Measurements from ENCODE around the gene GPRC5C.
A peak's percentile ranks its signal among the peaks of the same experiment; 100 is the strongest.
"Not testable (repeated sequence)": the region's sequence is repeated elsewhere in the genome, so short reads cannot be mapped to it uniquely, and the experiment has no call there.

Gene GPRC5C, protein sequence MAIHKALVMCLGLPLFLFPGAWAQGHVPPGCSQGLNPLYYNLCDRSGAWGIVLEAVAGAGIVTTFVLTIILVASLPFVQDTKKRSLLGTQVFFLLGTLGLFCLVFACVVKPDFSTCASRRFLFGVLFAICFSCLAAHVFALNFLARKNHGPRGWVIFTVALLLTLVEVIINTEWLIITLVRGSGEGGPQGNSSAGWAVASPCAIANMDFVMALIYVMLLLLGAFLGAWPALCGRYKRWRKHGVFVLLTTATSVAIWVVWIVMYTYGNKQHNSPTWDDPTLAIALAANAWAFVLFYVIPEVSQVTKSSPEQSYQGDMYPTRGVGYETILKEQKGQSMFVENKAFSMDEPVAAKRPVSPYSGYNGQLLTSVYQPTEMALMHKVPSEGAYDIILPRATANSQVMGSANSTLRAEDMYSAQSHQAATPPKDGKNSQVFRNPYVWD

DNA sequence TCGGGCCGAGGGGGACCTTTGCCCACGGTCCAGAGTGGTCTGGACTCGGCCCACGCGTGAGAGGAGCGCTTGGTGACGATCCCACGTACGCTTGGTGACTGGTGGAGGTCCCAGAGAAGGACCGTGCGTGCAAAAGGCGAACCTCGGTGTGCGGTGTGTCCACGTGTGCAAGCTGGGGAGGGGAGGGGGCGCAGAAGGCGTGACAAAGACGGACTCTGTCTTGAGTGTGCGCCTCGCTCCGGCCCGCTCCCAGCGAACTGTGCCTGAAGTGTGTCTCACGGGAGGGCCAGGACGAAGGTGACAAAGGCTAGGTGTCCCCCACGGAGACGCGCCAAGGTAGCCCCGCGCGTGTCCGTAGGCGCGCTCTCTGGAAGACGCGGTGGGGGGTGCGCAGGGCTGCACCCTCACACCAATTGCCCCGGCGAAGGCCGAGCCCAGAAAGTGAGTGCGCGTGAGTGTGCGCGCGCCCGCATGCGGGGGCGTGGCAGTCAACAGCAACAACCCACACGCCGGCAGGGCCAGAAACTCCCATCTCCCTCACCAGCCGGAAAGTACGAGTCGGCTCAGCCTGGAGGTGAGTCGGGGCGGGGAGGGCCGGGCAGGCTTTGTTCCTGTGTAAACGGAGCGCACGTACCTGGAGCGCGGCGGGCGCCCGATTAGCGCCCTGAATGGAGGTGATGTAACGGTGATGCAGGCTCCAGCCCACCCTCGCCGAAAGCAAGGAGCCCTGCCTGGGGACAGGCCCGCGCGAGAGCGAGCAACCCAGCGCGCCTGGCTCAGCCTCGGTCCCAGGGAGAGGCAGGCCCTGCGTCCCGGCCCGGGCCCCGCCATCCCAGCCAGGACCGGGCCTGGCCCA is at the start of gene GPRC5C:
Gene GPRC5C, plus strand, starts transcription at position 521 of the 856 bp plus-strand sequence. CDS start 7,689 bp downstream, outside the sequence.
- DNase-seq = peak; percentile 80

DNA sequence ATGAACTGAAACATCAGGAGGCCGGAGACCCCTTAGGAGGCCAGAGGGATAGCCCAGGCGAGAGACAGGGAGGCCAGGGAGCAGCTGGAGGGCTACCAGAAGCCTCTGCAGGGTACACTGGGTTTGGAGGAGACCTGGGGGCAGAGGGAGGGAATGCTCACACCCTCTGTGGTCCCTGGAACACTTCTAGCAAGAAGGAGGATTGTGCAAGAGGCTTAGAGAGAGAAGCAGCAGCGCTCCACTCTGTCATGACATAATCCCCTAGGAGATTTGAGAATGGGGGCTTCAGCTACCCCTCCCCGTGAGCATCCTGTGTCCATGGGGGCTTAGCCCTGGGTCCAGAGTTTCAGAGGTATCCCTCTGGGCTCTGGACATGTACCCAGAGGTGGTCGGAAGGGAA is 48.7 kb upstream of the GPRC5C start:
- no peak for DNase-seq

DNA sequence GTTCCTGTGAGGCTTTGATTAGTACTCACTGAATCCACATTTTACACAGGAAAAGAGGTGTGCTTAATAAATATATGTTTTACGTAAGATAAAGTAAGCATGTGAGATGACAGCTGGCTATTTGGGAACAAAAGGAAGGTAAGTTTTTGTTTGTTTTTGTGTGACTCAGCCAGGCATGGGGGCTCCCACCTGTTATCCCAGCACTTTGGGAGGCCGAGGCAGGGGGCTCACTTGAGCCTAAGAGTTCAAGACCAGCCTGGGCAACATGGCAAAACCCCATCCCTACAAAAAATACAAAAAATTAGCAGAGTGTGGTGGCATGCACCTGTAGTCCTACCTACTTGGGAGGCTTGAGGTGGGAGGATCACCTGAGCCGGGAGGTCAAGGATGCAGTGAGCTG is 46.7 kb upstream of the GPRC5C start:
- no peak for DNase-seq

DNA sequence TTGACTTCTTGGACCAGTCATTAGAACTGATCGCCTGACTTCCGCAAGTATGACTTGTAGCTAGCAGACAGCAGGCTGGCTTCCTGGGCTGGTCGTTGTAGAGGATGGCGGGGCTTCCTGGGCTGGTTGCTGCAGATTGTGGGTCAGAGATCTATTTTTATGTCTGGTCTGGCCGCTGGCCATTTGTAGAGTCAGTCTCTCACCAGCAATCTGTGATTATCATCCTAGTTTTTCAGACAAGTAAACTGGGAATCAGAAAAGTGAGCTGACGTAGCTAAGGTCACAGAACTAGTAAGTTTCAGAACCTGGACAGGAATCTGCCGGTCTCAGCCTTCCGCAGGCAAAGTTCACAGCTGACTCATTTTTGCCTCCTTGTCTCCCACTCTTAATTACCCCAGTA is 45.5 kb upstream of the GPRC5C start:
- no peak for DNase-seq

DNA sequence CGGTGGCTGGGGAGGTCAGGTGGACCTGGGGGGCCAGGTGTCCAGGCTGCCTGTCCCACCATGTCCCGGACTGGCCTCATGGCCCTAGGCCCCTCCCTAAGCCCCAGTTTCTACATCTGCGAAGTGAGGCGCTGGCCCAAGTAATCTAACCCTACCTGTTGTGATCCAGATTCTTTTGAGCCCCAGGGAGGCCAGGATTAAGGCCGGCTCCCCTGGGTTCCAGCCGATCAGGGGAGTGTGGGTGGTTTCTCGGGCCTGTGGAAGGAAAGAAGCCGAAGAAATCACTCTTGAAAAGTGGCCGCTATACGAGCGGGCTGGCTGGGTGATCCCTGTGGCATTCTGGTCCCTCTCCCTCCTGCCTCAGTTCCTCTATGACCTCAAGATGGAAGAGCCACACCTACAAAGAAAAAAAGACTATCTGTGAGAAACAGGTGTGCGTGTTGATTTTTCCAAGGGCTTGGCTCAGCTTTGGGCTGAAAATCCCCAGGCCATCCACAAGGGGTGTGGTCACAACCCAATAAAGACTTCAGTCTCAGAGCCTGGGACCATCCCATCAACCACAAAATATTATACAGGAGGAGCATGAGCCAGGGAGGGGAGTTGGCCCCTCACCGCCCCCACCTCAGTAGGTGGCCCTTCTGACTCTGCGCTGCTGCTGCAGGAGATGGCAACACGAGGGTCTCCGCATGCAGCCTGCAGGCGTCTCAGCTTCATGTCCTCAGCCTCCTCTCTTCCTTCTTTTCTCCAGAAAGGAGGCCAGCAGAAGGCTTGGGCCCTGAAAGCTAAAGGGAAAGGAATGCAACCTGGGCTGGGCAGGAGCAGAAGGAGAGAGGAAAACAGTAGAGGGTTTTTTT is 44.3 kb upstream of the GPRC5C start:
- DNase-seq = no peak

DNA sequence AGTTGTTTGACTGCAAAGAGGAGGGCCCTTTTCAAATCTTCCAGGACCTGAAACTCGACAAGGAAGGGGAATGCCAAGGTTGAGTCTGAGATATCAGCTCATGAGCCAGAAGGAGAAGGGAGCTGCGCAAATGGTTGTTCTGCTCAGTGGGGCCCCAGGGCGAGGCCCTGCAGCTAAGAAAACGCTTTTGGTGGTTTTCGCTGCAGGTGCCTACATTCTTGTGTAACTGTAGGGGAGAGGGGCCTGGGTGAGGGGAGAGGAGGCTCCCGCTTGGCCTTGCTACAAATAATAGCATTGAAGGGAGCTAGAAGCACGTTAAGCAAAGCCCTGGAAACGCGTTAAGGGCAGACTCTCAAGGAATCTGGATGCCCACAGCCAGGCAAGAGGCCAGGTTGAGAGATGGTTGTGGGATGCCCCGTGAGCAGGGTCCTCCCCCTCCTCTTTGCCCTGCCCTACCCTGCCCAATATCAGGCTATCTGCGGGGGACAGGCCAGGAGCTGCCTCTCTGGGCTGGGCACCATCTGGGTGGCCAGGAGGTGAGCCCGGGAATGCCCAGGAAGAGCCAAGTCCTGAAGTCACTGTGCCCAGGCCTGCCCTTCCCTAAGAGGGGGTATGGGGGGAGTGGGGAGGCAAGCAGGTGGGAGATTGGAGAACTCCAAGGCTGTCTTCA is 42.7 kb upstream of the GPRC5C start:
- no peak for DNase-seq

DNA sequence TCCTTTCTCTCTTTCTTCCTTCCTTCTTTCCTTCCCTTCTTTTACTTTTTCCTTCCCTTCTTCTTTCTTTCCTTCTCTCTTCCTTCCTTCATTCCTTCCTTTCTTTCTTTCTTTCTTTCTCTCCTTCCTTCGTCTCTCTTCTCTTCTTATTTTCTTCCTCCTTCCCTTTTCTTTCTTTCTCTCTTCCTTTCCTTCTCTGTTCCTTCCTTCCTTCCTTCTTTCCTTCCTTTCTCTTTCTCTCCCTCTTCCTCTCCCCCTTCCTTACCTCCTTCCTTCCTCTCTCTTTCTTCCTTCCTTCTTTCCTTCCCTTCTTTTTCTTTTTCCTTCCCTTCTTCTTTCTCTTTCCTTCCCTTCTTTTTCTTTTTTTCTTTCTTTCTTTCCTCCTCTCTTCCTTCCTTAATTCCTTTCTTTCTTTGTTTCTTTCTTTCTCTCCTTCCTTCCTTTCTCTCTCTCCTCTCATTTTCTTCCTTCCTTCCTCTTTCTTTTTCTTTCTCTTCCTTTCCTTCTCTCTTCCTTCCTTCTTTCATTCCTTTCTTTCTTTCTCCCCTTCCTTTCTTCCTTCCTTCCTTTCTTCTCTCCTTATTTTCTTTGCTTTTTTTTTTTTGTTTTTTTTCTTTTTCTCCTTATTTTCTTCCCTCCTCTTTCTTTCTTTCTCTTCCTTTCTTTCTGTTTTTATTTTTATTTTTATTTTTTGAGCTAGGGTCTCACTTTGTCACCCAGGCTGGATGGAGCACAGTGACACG is 41.8 kb upstream of the GPRC5C start:
- DNase-seq = no peak

DNA sequence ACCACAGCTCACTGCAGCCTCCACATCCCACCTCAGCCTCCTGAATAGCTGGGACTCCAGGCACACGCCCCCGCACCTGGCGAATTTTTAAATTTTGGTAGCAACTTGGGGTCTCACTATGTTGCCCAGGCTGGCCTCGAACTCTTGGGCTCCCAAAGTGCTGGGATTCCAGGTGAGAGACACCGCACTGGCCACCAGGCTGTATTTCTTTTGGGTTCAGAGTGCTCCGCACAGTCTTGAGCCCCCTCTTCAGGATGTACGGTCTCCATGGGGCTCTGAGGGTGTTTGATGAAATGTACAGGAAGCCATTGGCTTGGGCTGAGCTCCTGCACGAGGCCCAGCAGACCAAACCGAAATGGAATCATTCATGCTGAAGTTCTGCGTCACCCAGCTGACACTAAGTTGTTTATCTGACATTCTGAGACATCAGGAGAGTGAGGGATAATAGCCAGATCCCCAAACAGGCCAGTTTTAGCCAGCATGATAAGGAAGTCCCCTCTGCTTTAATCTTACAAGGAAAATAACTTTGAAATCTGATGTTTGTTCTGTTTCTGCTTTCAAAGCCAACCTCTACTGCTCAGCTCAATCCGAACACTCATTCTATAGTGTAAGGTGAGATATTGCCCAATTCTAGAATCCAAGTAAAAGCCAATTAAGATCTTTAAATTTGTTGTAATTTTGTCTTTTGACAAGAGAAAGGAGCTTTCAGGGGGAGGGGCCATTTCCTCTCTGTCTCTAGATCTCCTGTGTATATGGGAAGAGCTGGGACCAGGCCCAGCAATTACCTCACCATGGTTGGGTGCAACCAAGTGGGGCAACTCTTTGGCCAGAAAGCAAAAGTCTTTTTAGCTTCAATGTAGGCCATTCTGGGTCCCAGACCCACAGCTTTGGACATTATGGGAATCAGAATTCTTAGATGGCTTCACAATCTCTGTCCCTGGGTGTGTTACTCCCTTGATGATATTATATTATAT is 40.9 kb upstream of the GPRC5C start:
- no peak for DNase-seq

DNA sequence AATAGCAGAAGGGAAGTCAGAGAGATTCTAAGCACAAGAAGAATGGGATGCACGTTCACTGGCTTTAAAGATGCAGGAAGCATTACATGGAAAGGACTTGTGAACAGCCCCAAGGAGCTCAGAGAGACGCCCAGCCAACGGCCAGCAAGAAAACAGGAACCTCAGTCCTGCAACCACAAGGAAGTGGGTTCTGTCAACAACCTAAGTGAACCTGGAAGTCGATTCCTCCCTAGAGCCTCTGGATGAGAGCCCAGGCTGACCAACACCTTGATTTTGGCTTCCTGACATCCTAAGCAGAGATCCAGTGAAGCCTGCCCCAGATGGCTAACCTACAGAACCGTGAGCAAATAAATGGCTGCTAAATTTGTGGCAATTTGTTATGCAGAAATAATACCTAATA is 40.1 kb upstream of the GPRC5C start:
- DNase-seq = no peak

DNA sequence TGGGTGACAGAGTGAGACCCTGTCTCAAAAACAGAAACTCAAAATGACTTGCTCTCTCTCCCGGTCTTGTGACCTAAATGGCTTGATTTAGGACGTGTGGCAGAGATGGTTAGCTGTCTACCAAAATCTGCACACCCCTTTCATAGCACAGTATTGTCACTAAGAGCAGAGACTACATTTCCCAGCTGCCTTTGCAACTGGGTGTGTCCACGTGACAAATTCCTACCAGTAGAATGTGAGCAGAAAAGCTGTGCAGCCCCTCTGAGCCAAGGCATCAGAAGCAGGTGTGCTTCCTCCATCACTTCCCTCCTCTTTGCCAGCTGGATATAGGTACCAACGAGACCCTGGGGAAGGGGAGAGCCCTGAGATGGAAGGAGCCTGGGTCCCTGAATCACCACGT is 39.0 kb upstream of the GPRC5C start:
- DNase-seq = peak; percentile 63

DNA sequence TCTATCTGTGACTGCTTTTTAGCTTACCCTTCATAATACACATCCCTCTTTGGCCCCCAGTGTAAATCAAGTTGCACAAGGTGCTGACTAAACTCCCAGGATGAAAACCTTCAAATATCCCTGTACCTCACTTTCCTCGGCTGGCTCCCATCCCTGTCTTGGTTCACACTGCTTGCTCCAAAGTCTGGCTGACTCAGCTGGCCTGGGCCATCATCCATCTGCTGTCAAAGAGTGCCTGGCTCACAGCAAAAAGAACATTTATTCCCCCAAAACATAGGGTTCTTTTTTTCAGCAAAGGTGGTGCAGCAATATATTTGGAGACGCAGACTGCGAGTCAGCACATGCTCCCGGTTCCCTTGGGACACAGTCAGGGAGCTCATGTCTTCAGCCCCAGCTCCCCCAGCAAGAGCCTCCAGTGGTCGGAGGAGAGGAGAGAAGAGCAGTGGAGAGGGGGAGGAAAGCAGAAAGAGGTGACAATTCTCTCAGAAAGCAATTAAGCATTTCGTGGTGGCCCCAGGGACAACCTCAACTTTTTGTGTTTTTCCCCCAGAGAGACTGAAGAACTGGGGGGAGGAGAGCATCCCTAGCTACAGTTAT is 38.4 kb upstream of the GPRC5C start:
- DNase-seq = peak; percentile 64

DNA sequence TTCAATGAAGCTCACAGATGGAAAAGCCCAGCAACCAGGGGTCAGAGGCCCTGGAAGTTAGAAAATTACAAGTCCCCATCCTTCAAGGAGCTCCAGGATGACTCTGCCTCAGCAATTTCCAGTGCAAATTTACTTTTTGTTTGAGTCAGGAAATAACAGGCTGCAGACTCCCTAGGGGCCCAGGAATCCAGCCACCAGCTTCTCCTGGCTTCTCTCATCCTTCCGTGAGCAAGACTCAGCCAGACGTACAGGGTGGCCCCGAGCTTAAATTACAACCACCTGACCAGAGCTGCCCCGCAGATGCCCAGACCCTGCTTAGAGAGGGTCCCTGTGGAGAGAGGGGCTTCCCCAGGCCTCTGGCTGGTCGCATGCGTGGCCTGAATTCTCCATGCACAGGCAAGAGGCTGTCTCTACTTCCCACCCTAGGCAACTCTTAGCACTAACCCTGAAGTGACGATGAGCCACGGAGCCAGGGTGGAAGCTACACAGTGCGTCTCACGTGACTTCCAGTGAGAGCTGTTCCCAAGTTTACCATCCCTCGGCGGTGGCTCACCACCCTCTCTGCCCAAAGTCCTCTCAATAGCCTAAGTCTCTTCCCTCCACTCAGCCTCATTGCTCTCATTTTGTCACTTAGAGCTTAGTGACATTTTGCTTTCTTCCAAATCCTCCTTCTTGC is 37.5 kb upstream of the GPRC5C start:
- no peak for DNase-seq

DNA sequence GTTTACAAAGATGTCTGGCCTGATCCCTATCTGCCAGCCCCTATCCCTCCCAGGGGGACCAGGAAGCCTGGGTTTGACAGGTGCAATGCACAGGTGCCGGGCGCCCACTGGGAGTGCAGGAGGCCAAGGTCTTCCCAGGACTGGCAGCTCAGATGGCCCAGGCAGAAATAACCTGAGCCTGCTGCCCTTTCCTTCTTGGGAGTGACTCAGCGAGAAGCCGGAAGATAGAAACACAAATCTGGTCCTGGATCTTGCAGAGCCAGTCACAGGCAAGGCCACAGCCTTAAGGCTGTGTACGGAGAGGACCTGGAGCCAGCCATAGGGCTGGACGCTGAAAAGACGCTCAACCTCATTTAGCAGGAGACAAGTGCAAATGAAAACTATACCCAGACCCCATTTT is 36.9 kb upstream of the GPRC5C start:
- DNase-seq = no peak

DNA sequence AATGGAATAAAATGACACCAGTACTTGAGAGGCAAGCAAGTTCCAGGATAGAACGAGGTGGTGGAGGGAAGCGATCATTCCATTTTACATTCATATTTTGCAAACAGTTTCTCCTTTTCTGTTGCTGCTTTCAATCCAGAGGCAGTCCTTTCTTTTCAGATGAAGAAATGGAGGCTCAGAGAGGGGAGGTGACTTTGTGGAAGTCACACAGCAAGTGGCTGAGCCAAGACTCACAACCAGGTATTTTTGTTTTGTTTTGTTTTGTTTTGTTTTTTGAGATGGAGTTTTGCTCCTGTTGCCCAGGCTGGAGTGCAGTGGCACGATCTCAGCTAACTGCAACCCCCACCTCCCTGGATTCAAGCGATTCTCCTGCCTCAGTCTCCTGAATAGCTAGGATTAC is 35.3 kb upstream of the GPRC5C start:
- DNase-seq = no peak

DNA sequence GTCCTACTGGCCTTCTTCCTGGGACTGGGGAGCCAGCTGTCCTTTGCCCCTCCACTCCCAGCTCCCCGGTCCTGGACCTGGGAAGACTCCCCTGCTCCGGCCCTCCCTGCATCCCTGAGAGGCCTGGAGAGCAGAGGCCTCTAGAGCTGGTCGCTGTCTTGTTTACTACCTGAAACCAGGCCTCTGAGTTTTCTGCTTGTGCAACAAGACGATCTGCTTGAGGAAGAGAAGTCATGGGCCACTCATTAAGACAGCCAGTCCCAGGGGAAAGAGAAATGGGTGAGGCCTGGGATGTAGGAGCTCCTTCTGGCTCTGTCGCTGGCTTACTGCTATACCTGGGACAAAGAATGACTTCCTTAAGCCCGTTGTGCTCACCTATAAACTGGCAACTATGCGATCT is 29.8 kb upstream of the GPRC5C start:
- DNase-seq = no peak

DNA sequence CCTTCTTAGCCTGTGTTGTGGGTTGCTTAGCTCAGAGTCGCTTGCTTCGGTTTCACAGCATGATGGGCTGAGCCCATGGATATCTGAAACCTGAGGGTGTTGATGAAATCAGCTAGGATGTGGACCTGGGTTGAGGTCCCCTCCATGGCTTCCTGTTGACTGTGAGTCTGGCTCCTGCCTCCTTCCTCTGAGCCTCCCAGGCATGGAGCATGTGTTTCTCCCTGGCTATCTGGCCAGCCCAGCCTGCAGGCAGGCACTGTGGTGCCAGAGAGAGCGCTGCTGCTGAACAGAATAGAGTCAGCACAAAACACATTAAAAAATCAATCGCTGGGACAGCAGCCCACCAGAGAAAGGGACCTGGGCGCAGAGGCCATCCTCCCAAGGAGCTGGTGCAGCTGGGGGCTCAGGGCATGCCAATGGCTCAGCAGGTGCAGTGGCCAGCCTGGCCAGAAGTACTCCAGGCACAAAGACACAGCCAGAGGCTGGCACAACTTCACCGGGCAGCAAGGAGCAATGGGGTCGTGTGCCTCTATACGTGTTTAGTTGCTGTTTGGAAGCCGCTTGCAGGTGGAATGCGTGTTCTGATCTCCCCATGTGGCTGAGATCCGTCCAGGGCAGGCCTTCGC is 28.3 kb upstream of the GPRC5C start:
- no peak for DNase-seq

DNA sequence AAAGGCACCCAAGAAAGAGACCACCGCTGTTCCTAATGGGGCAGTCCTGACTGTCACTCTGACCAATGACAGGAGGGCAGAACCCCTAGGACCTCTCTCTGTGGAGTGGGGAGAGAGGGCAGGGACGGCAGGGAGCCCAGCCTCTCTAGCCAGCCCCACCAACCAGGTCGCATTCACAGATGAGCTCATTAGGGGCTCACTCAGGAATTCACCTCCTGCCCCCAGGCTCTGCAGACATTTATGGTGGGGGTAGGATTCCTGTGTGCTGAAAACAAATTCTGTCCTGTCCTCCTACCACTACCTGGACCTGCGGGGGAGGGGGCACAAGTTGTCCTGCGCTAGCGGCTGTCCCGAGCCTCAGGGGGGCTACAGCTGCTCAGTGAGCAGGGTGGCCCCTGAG is 27.7 kb upstream of the GPRC5C start:
- DNase-seq = no peak

DNA sequence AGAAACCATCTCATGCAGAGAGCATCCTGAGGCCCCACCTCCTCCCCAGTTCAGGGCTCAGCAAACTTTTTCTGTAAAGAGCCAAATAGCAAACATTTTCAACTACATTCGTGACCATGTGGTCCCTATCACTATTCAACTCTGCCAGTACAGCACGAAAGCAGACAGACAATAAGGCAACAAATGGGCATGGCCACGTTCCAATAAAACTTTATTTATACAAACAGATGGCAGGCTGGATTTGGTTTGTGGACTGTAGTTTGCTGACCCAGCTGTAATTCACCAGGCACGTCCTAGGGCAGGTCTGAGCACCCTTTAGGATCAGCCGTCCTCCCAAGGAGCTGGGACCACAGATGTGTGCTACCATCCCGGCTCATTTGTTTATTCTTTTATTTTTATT is 27.1 kb upstream of the GPRC5C start:
- DNase-seq = no peak

DNA sequence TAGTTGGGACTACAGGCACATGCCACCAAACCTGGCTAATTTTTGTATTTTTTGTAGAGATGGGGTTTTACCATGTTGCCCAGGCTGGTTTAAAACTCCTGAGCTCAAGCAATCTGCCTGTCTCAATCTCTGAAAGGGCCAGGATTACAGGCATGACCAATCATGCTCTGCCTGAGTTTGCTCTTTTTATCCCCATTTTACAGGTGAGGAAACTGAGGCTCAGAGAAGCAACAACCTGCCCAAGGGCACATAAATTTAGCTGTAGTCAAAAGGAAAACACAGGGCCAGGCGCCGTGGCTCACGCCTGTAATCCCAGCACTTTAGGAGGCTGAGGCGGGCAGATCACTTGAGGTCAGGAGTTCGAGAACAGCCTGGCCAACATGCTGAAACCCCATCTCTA is 26.6 kb upstream of the GPRC5C start:
- not testable (repeated sequence) for DNase-seq
